Left hindlimb (tissue), 1 donor: ENCODE results near the gene RSRC1.
"Not testable (repeated sequence)": the region's sequence is repeated elsewhere in the genome, so short reads cannot be mapped to it uniquely, and the experiment has no call there.

Experiments used
- DNase-seq: peaks from one replicate; pipeline ENCODE4 v3.0.0-alpha.2; 2018

RSRC1 gene

GRCh38 chr3:158134363-158134762 lies 24.5 kb downstream of the RSRC1 start:
- no peak for DNase-seq

- DNase-seq, result no peak
These were observed 30.5 kb downstream of the RSRC1 start for GRCh38 chr3:158140396-158140795.

GRCh38 chr3:158148218-158148617 lies 38.3 kb downstream of the RSRC1 start:
- no peak for DNase-seq

- DNase-seq, result no peak
These were observed 42.3 kb downstream of the RSRC1 start for GRCh38 chr3:158152186-158152585.

- no peak for DNase-seq
These were observed 49.1 kb downstream of the RSRC1 start for GRCh38 chr3:158158969-158159368.

GRCh38 chr3:158159714-158160113 lies 49.8 kb downstream of the RSRC1 start:
- DNase-seq, result no peak

- no peak for DNase-seq
These were observed 51.1 kb downstream of the RSRC1 start for GRCh38 chr3:158160958-158161357.

- DNase-seq, result no peak
These were observed 55.3 kb downstream of the RSRC1 start for GRCh38 chr3:158165141-158165655.

GRCh38 chr3:158165730-158166129 lies 55.8 kb downstream of the RSRC1 start:
- no peak for DNase-seq

- DNase-seq, result no peak
These were observed 56.3 kb downstream of the RSRC1 start for GRCh38 chr3:158166223-158166622.

- no peak for DNase-seq
These were observed 58.1 kb downstream of the RSRC1 start for GRCh38 chr3:158167737-158168557.

GRCh38 chr3:158169091-158169491 lies 59.2 kb downstream of the RSRC1 start:
- no peak for DNase-seq

- no peak for DNase-seq
These were observed 71.2 kb downstream of the RSRC1 start for GRCh38 chr3:158181096-158181495.

GRCh38 chr3:158185711-158186110 lies 75.8 kb downstream of the RSRC1 start:
- no peak for DNase-seq

GRCh38 chr3:158200955-158201354 lies 91.1 kb downstream of the RSRC1 start:
- no peak for DNase-seq

- no peak for DNase-seq
These were observed 95.4 kb downstream of the RSRC1 start for GRCh38 chr3:158205324-158205723.

GRCh38 chr3:158205994-158206393 lies 96.1 kb downstream of the RSRC1 start:
- DNase-seq, result no peak

GRCh38 chr3:158210067-158210466 lies 100.2 kb downstream of the RSRC1 start:
- no peak for DNase-seq

- no peak for DNase-seq
These were observed 103.6 kb downstream of the RSRC1 start for GRCh38 chr3:158213461-158213860.

GRCh38 chr3:158217992-158218391 lies 108.1 kb downstream of the RSRC1 start:
- DNase-seq, result no peak

- no peak for DNase-seq
These were observed 110.7 kb downstream of the RSRC1 start for GRCh38 chr3:158220575-158220974.

- DNase-seq, result no peak
These were observed 111.5 kb downstream of the RSRC1 start for GRCh38 chr3:158221426-158221825.

GRCh38 chr3:158226429-158226828 lies 116.5 kb downstream of the RSRC1 start:
- DNase-seq, result no peak

- not testable (repeated sequence) for DNase-seq
These were observed 119.1 kb downstream of the RSRC1 start for GRCh38 chr3:158228942-158229341.

GRCh38 chr3:158233791-158234190 lies 123.9 kb downstream of the RSRC1 start:
- no peak for DNase-seq
